ENCODE measurements around the gene TYSND1. TPM values are rescaled to one million over a fixed set of nuclear protein-coding genes. Genes with fewer than 3 reads are reported as not detected.

The TYSND1 gene
- total RNA-seq, 1 experiment from 2014 or later, result 29.8 TPM

DNA sequence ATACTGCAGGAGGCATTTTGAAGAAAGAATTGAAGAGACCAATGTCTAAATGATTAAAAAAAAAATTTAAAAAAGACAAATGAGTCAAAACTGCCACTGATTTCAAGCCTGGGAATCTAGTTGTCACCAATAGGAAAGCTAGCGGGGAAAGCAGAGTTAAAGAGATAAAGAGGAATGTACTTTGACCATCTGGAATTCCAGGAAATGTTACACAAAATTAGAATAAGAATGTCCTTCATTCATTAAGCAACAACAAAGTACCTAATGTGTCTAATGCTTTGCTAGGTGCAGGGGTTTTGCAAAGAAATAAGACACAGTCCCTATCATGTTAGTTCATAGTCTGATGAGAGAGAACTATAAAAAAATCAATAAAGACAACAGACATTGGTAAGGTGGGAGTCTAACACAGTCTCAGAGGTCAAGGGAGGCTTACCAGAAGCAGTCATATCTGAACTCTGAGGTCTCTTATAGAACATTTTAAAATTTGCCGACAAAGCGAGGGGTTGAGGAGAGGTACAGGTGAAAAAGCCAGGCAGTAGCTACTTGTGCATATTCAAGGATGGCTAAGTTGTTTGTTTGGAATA is 8.8 kb upstream of the TYSND1 start:
- H3K9me3 Mint-ChIP-seq (ENCODE audit: unreplicated experiment), result no peaks in the 10 kb centered on the region
- intact Hi-C loops (cut with micrococcal nuclease; ENCODE audit: unreplicated experiment), result no loop called here

DNA sequence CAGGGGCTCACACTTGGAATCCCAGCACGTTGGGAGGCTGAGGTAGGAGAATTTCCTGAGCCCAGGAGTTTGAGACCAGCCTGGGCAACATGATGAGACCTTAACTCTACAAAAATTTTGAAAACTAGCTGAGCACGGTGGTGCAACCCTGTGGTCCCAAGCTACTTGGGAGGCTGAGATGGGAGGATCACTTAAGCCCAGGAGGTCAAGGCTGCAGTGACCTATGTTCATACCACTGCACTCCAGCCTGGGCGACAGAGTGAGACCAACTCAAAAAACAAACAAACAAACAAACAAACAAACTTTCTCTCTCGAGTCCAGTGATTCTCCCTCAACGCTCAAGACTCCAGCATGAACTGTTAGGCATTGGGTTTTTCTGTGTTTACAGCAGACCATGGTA is 2.0 kb upstream of the TYSND1 start:
- intact Hi-C loops (cut with micrococcal nuclease; ENCODE audit: unreplicated experiment), result no loop called here

More for the DNA sequence above, 8.8 kb upstream of the TYSND1 start:
- TF ChIP-seq, protein P1, sequence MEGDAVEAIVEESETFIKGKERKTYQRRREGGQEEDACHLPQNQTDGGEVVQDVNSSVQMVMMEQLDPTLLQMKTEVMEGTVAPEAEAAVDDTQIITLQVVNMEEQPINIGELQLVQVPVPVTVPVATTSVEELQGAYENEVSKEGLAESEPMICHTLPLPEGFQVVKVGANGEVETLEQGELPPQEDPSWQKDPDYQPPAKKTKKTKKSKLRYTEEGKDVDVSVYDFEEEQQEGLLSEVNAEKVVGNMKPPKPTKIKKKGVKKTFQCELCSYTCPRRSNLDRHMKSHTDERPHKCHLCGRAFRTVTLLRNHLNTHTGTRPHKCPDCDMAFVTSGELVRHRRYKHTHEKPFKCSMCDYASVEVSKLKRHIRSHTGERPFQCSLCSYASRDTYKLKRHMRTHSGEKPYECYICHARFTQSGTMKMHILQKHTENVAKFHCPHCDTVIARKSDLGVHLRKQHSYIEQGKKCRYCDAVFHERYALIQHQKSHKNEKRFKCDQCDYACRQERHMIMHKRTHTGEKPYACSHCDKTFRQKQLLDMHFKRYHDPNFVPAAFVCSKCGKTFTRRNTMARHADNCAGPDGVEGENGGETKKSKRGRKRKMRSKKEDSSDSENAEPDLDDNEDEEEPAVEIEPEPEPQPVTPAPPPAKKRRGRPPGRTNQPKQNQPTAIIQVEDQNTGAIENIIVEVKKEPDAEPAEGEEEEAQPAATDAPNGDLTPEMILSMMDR (IDR thresholded peaks at IDR 0.05; ENCODE audit: insufficient read depth in 1 of 2, low read depth in 1 of 2, low read length in 1 of 2, severe bottlenecking in 1 of 2, unreplicated experiment in 1 of 2), result no peak
- CTCF ChIA-PET, result interaction anchor here (0.6 to 3.8 kb wide), 4 partner anchors 9 to 232 kb away, joined by 3 to 26 read pairs (median 4); partner anchors contain the start of gene TYSND1
- Histone ChIP-seq H3K4me1 (peaks cover 19% of the 10 kb centered on the region), H3K27me3 (replicated peaks; ENCODE audit: control insufficient read depth, insufficient read depth, low read length) (no peaks in the 10 kb centered on the region), H3K36me3 (ENCODE audit: control insufficient read depth, insufficient read depth, low read length) (peaks cover 12% of the 10 kb centered on the region; the same call in 1 of the 2 replicates), H3K9me3 (no peaks in the 10 kb centered on the region), H3K4me3 (ENCODE audit: low read depth, low read length) (no peak overlapping the region)
- Mint-ChIP-seq H3K36me3 (ENCODE audit: insufficient read depth, unreplicated experiment) (peaks cover 97% of the 10 kb centered on the region), H3K27ac (ENCODE audit: unreplicated experiment) (peak overlapping the region; percentile 38), H3K4me1 (ENCODE audit: low read depth, unreplicated experiment) (peaks cover 26% of the 10 kb centered on the region), H3K4me3 (ENCODE audit: unreplicated experiment) (peak overlapping the region; percentile 3), H3K27me3 (ENCODE audit: insufficient read depth, unreplicated experiment) (no peaks in the 10 kb centered on the region)
- no TSS peak for BruUV-seq (replicated peaks)
- POLR2A ChIA-PET, result interaction anchor here (0.7 to 1.2 kb wide), 3 partner anchors 9 to 103 kb away, joined by 3 to 14 read pairs (median 3); partner anchors contain the start of gene TYSND1
- no peak for DNase-seq

DNA sequence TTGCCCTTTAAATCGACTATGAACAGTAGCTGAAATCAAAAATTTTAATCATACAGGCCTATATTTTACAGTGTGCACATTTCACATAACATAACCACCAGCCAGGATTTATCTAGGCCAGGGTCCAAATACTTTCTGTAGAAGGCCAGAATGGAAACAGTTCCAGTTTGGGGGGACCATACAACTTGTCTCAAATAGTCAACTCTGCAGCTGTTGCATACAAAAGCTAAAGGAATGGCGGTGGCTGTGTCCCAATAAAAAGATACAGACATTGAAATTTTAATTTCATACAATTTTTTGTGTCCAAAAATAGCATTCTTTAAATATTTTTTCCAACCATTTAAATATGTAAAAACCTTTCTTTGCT is 742 bp upstream of the TYSND1 start:
- peaks cover 8% of the 10 kb centered on the region for H3K4me1 Mint-ChIP-seq (ENCODE audit: low read depth, unreplicated experiment)
- POLR2A ChIA-PET, result interaction anchor here (1.0 to 2.4 kb wide), 9 partner anchors 8 to 240 kb away, joined by 6 to 128 read pairs (median 17); partner anchors contain the start of genes PPA1 and SAR1A
- no TSS peak for BruUV-seq (replicated peaks)
- intact Hi-C loops (cut with micrococcal nuclease; ENCODE audit: unreplicated experiment), result loop anchor here (1.0 to 2.0 kb wide), 4 partner anchors 52 to 236 kb away; partner anchors contain the start of gene LRRC20
- TF ChIP-seq, protein P1 (IDR thresholded peaks at IDR 0.05; ENCODE audit: insufficient read depth in 1 of 2, low read depth in 1 of 2, low read length in 1 of 2, severe bottlenecking in 1 of 2, unreplicated experiment in 1 of 2), result peak in 1 of 2 experiments; percentile 0
- peaks cover 10% of the 10 kb centered on the region for H3K36me3 ChIP-seq (ENCODE audit: control insufficient read depth, insufficient read depth, low read length)
- peaks cover 15% of the 10 kb centered on the region; the same call in 1 of the 2 replicates for H3K4me1 ChIP-seq
- H3K9me3 ChIP-seq, result no peaks in the 10 kb centered on the region
- no peaks in the 10 kb centered on the region for H3K9me3 Mint-ChIP-seq (ENCODE audit: unreplicated experiment)
- H3K4me3 ChIP-seq (ENCODE audit: low read depth, low read length), result peak overlapping the region; percentile 74
- peak overlapping the region; percentile 98 for H3K4me3 Mint-ChIP-seq (ENCODE audit: unreplicated experiment)
- no peak for DNase-seq
- CTCF ChIA-PET, result interaction anchor here (0.6 to 3.6 kb wide), 34 partner anchors 9 to 1005 kb away, joined by 3 to 124 read pairs (median 11); partner anchors contain the start of genes EIF4EBP2, PPA1 and SAR1A
- H3K27me3 ChIP-seq (replicated peaks; ENCODE audit: control insufficient read depth, insufficient read depth, low read length), result no peaks in the 10 kb centered on the region
- peaks cover 57% of the 10 kb centered on the region for H3K36me3 Mint-ChIP-seq (ENCODE audit: insufficient read depth, unreplicated experiment)
- H3K27ac Mint-ChIP-seq (ENCODE audit: unreplicated experiment), result peak overlapping the region; percentile 68
- H3K27me3 Mint-ChIP-seq (ENCODE audit: insufficient read depth, unreplicated experiment), result no peaks in the 10 kb centered on the region

More for the DNA sequence above, 2.0 kb upstream of the TYSND1 start:
- no peaks in the 10 kb centered on the region for H3K27me3 ChIP-seq (replicated peaks; ENCODE audit: control insufficient read depth, insufficient read depth, low read length)
- no peaks in the 10 kb centered on the region for H3K9me3 ChIP-seq
- H3K27ac Mint-ChIP-seq (ENCODE audit: unreplicated experiment), result no peak overlapping the region
- H3K27me3 Mint-ChIP-seq (ENCODE audit: insufficient read depth, unreplicated experiment), result no peaks in the 10 kb centered on the region
- peaks cover 15% of the 10 kb centered on the region; the same call in 1 of the 2 replicates for H3K4me1 ChIP-seq
- ChIA-PET POLR2A (no interaction called here), CTCF (no interaction called here)
- TF ChIP-seq, protein P1 (IDR thresholded peaks at IDR 0.05; ENCODE audit: insufficient read depth in 1 of 2, low read depth in 1 of 2, low read length in 1 of 2, severe bottlenecking in 1 of 2, unreplicated experiment in 1 of 2), result no peak
- H3K4me3 Mint-ChIP-seq (ENCODE audit: unreplicated experiment), result peak overlapping the region; percentile 36
- BruUV-seq (replicated peaks), result no TSS peak
- peaks cover 69% of the 10 kb centered on the region for H3K36me3 Mint-ChIP-seq (ENCODE audit: insufficient read depth, unreplicated experiment)
- H3K36me3 ChIP-seq (ENCODE audit: control insufficient read depth, insufficient read depth, low read length), result peaks cover 12% of the 10 kb centered on the region
- DNase-seq, result no peak
- no peaks in the 10 kb centered on the region for H3K9me3 Mint-ChIP-seq (ENCODE audit: unreplicated experiment)
- H3K4me1 Mint-ChIP-seq (ENCODE audit: low read depth, unreplicated experiment), result peaks cover 8% of the 10 kb centered on the region
- H3K4me3 ChIP-seq (ENCODE audit: low read depth, low read length), result no peak overlapping the region

All from Caco-2 (cell line).